ENCODE measurements around the gene C18orf54. TPM values are rescaled to one million over a fixed set of nuclear protein-coding genes. Genes with fewer than 3 reads are reported as not detected.

C18orf54 gene
- total RNA-seq, 1 donor from 2014 or later: 3.9 TPM

- no peaks in the 10 kb centered on the region for H3K9me3 ChIP-seq
- no peak for TF ChIP-seq CTCF (IDR thresholded peaks at IDR 0.05)
- H3K27me3 ChIP-seq (ENCODE audit: low read depth): no peaks in the 10 kb centered on the region
- ATAC-seq: no peak
- H3K27ac ChIP-seq: no peak overlapping the region
- H3K4me1 ChIP-seq: no peaks in the 10 kb centered on the region
- no peaks in the 10 kb centered on the region for H3K36me3 ChIP-seq
- no peak for DNase-seq
- intact Hi-C loops (cut with DNase I): no loop called here
- H3K4me3 ChIP-seq: no peak overlapping the region
Observed at GRCh38 chr18:54351186-54351585, 6.5 kb upstream of the C18orf54 start.

DNA sequence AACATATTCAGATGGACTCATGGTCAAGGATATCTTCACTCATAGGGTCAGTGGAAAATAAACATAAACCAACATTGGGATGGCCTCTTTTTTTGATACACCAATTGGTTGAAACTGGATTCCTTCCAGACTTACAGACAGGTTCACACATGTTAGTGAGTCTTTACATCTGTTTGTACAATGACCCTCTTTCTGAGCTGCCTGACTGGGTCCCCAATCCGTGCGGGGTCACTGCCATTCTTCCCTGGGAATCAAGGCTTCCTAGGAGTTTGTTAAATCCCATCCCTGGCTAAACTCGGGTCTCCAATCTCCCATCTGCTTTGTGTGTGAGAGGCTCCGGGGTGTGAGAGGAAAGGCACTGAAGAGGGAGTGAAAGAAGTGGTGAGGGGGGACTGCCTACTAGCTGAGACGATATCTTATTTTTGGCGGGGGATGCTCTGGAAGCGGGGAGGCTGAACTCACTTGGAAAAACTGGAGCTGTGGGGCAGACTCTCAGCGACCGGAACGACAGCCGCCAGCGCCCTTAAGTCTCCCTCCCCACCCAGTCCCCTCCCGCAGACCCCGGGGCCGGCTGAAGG is 535 bp upstream of the C18orf54 start:
- H3K9me3 ChIP-seq: no peaks in the 10 kb centered on the region
- H3K4me3 ChIP-seq: peak overlapping the region; percentile 67
- no peaks in the 10 kb centered on the region for H3K36me3 ChIP-seq
- H3K27ac ChIP-seq: peak overlapping the region; percentile 65
- peaks cover 8% of the 10 kb centered on the region for H3K4me1 ChIP-seq
- peak in 1 of 2 donors; percentile 31 for ATAC-seq
- DNase-seq: no peak
- intact Hi-C loops (cut with DNase I): no loop called here
- no peaks in the 10 kb centered on the region for H3K27me3 ChIP-seq (ENCODE audit: low read depth)
- TF ChIP-seq CTCF (IDR thresholded peaks at IDR 0.05): no peak

GRCh38 chr18:54358495-54359040 is 862 bp downstream of the C18orf54 start:
- Histone ChIP-seq H3K4me1 (peaks cover 8% of the 10 kb centered on the region), H3K9me3 (no peaks in the 10 kb centered on the region), H3K4me3 (peak overlapping the region; percentile 67), H3K36me3 (no peaks in the 10 kb centered on the region), H3K27me3 (ENCODE audit: low read depth) (no peaks in the 10 kb centered on the region), H3K27ac (peak overlapping the region; percentile 65)
- ATAC-seq (peak; percentile 33 to 63), DNase-seq (no peak)
- intact Hi-C loops (cut with DNase I): no loop called here
- TF ChIP-seq CTCF (IDR thresholded peaks at IDR 0.05): no peak

GRCh38 chr18:54359233-54359632 is 1.5 kb downstream of the C18orf54 start:
- no peak for TF ChIP-seq CTCF (IDR thresholded peaks at IDR 0.05)
- Histone ChIP-seq H3K27me3 (ENCODE audit: low read depth) (no peaks in the 10 kb centered on the region), H3K4me1 (peaks cover 8% of the 10 kb centered on the region), H3K36me3 (no peaks in the 10 kb centered on the region), H3K4me3 (no peak overlapping the region), H3K27ac (no peak overlapping the region), H3K9me3 (no peaks in the 10 kb centered on the region)
- intact Hi-C loops (cut with DNase I): no loop called here
- ATAC-seq (no peak), DNase-seq (no peak)

- ATAC-seq: no peak
Observed at GRCh38 chr18:54360406-54360805, 2.7 kb downstream of the C18orf54 start.

More at GRCh38 chr18:54360406-54360805, 2.7 kb downstream of the C18orf54 start:
- DNase-seq: no peak
- H3K4me3 ChIP-seq: no peak overlapping the region
- no peaks in the 10 kb centered on the region for H3K9me3 ChIP-seq
- no peak for TF ChIP-seq CTCF (IDR thresholded peaks at IDR 0.05)
- no peaks in the 10 kb centered on the region for H3K36me3 ChIP-seq
- no peak overlapping the region for H3K27ac ChIP-seq
- no peaks in the 10 kb centered on the region for H3K27me3 ChIP-seq (ENCODE audit: low read depth)
- intact Hi-C loops (cut with DNase I): no loop called here
- H3K4me1 ChIP-seq: peaks cover 8% of the 10 kb centered on the region

All from lower lobe of right lung (tissue), 2 donors.